Sigmoid colon (tissue), 7 donors: ENCODE data around the gene TSACC. TPM values are rescaled to one million over a fixed set of nuclear protein-coding genes. Genes with fewer than 3 reads are reported as not detected.
"Not testable (repeated sequence)": the region's sequence is repeated elsewhere in the genome, so short reads cannot be mapped to it uniquely, and the experiment has no call there.

ENCODE experiments used
- DNase-seq: peaks from one replicate; pipeline ENCODE4 v3.0.0-alpha.2; 2019
- H3K27ac ChIP-seq, 4 donors: fragments of 200-600 bp; sonication (generic); one replicate each; pipeline ENCODE4 v1.5.1; 2016 to 2019; ENCODE audit warnings: mild to moderate bottlenecking in 1 of 4
- H3K27me3 ChIP-seq, 3 donors: fragments of 200-600 bp; sonication (generic); one replicate each; pipeline ENCODE4 v1.5.1; 2019; ENCODE audit warnings: mild to moderate bottlenecking in 1 of 3
- H3K36me3 ChIP-seq, 4 donors: fragments of 200-600 bp; sonication (generic); one replicate each; pipeline ENCODE4 v1.5.1; 2016 to 2019
- H3K4me1 ChIP-seq, 4 donors: fragments of 200-600 bp; sonication (generic); one replicate each; pipeline ENCODE4 v1.5.1; 2017 to 2019
- H3K4me3 ChIP-seq, 4 donors: fragments of 200-600 bp; sonication (generic); one replicate each; pipeline ENCODE4 v1.5.1; 2017 to 2019; ENCODE audit warnings: mild to moderate bottlenecking in 2 of 4, moderate library complexity in 1 of 4
- H3K9me3 ChIP-seq, 4 donors: fragments of 200-600 bp in 3 of 4; sonication (generic) in 3 of 4; one replicate each; pipeline versions ENCODE4 v1.5.1 to v1.6.1; 2013 to 2019
- CTCF ChIP-seq, 4 experiments: fragments of 450-650 bp in 3 of 4; fragments of 200-600 bp in 1 of 4; IDR thresholded peaks; one replicate each; pipeline ENCODE4 v1.5.1; 2016 to 2019; ENCODE audit warnings: antibody characterized with exemption in 4 of 4, mild to moderate bottlenecking in 3 of 4, moderate library complexity in 2 of 4
- EP300 ChIP-seq, 4 donors: sonication (generic); formaldehyde crosslinking; IDR thresholded peaks; one replicate each; pipeline ENCODE4 v1.6.1; 2017; ENCODE audit warnings: antibody characterized with exemption in 4 of 4
- POLR2A ChIP-seq, 2 donors: fragments of 450-650 bp; IDR thresholded peaks; one replicate each; pipeline ENCODE4 v1.6.1; 2016; ENCODE audit warnings: antibody characterized with exemption in 2 of 2, mild to moderate bottlenecking in 2 of 2, moderate library complexity in 2 of 2
- POLR2AphosphoS5 ChIP-seq, 4 donors: sonication (generic); formaldehyde crosslinking; IDR thresholded peaks; one replicate each; pipeline ENCODE4 v1.6.1; 2017; ENCODE audit warnings: antibody characterized with exemption in 4 of 4
- WGBS, 2 donors: extraction: QIAGEN DNeasy Blood & Tissue Kit; methylation state at CpG; one replicate each; pipeline ENCODE4 v1.1.7; 2013; 5-methylcytosine and 5-hydroxymethylcytosine counted together
- intact Hi-C: fragments of 100-400 bp; cut with DNase I; formaldehyde crosslinking; loops from one replicate; pipeline ENCODE4 v1.15.1; 2023
- polyA plus RNA-seq, 3 donors: library from polyadenylated mRNA; stranded (reverse); fragments of 200-250 nt; gene quantifications; one replicate each; pipeline ENCODE4 v1.2.3, GENCODE V29; 2013
- total RNA-seq, 4 donors: library from RNA; depleted of rRNA; stranded (reverse); fragments of >200 nt; gene quantifications; one replicate each; pipeline ENCODE4 v1.1.0, GENCODE V29; 2016
- donor health status: healthy with polysubstance abuse.
- donor health status: Bipolar disorder and iron deficiency.
- donor health status: healthy.

The TSACC gene
- total and polyA plus RNA-seq, 7 donors: 0.48 to 1.1 TPM; not detected in 5

GRCh38 chr1:156368889-156369684, 30.8 kb downstream of the TSACC start, which contains the start of gene RHBG:
Gene RHBG (plus strand): TSS chr1:156369211. CDS start chr1:156369250, 39 bp downstream.
- no peak within 1 kb of the TSS for H3K27ac ChIP-seq
- 6 to 11% methylated on average over 48 of the region's 48 CpGs for WGBS, 2 donors

DNA sequence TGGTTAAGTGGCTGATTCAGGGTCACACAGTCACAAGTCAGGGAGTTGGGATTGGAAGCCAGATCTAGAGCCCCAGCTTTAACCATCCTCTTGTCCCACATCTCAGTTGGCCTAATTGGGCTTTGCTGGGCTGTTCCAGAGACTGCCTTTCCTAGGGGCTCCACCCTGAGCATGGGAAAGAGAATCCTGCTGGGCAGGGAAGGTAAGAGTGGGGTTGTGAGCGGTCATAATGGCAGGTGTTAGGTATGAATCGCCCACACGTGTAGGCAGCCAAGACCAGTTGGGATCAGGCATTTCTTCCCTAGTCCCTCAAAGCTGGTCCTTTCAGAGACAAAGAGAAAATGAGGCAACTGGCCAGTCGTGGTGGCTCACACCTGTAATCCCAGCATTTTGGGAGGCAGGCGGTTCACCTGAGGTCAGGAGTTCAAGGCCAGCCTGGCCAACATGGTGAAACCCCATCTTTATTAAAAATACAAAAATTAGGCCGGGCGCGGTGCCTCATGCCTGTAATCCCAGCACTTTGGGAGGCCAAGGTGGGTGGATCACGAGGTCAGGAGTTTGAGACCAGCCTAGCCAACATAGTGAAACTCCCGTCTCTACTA, 31.5 kb downstream of the TSACC start:
- H3K9me3 ChIP-seq, intact Hi-C loops, DNase-seq, H3K36me3 ChIP-seq, H3K27ac ChIP-seq: not testable (repeated sequence)
- Histone ChIP-seq H3K4me3 (peak overlapping the region in 1 of 4 donors; percentile 28), H3K4me1 (peaks cover 0 to 10% (median 6%) of the 10 kb centered on the region in 4 donors), H3K27me3 (peaks cover 8 to 66% (median 19%) of the 10 kb centered on the region in 3 donors)
- WGBS, 2 donors: 90 to 95% methylated on average over 10 of the region's 10 CpGs

More at GRCh38 chr1:156368889-156369684, 30.8 kb downstream of the TSACC start, which contains the start of gene RHBG:
- Histone ChIP-seq H3K4me3 (peak within 1 kb of the TSS in 2 of 4 donors; percentile 27 to 28), H3K27me3 (peaks cover 8 to 73% (median 19%) of the 10 kb centered on the region in 3 donors), H3K9me3 (no peaks in the 10 kb centered on the region), H3K4me1 (peaks cover 0 to 10% (median 6%) of the 10 kb centered on the region in 4 donors), H3K36me3 (no peaks in the 10 kb centered on the region)
- TF ChIP-seq CTCF (IDR thresholded peaks at IDR 0.05): no peak
- TF ChIP-seq POLR2A (IDR thresholded peaks at IDR 0.05): no peak
- TF ChIP-seq POLR2AphosphoS5 (IDR thresholded peaks at IDR 0.05): no peak
- TF ChIP-seq EP300 (IDR thresholded peaks at IDR 0.05): no peak
- no peak for DNase-seq
- intact Hi-C loops: no loop called here

DNA sequence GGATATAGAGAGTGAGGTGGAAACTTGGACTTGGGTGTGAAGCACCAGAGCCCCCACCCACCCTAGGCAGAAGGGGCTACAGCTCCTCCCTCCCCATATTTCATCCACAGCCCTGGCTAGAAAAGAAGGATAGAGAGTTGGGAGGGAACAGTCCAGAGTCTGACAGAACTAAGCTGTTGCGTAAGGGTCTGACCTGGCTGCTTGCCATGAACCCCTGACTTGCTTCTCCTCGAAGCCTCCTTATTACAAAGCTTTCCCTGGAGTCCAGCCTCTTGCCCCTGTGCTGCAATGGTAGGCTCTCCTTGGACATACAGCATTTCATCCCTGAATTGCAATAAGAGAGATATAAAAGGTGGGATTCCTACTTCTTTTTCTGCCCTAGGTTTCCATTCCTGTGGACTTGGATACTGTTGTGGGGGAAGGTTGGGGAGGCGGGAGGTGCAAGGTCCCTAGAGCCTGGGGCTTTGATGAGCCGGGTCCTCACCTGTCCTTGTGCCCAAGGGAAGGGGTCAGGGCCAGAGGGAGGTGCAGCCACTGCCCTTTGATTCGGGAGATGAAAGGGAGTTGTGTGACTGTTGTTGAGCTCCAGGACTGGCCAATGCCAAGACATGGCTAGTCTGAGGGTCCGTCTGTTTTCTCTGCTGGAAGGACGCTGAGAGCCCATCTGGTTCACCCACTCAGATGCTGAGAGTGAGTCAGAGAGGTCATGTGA, 33.4 kb downstream of the TSACC start:
- intact Hi-C loops: no loop called here
- DNase-seq: no peak
- Histone ChIP-seq H3K4me3 (no peak overlapping the region), H3K36me3 (no peaks in the 10 kb centered on the region), H3K9me3 (no peaks in the 10 kb centered on the region), H3K27me3 (peaks cover 8 to 48% (median 19%) of the 10 kb centered on the region in 3 donors), H3K4me1 (peaks cover 0 to 10% (median 6%) of the 10 kb centered on the region in 4 donors), H3K27ac (no peak overlapping the region)
- TF ChIP-seq POLR2A (IDR thresholded peaks at IDR 0.05) (no peak), EP300 (IDR thresholded peaks at IDR 0.05) (no peak), CTCF (IDR thresholded peaks at IDR 0.05) (no peak), POLR2AphosphoS5 (IDR thresholded peaks at IDR 0.05) (no peak)
- WGBS, 2 donors: 51 to 64% methylated on average over 7 of the region's 7 CpGs

- DNase-seq: no peak
- TF ChIP-seq POLR2AphosphoS5 (IDR thresholded peaks at IDR 0.05): no peak
- no peak for TF ChIP-seq POLR2A (IDR thresholded peaks at IDR 0.05)
- TF ChIP-seq EP300 (IDR thresholded peaks at IDR 0.05): no peak
- TF ChIP-seq CTCF (IDR thresholded peaks at IDR 0.05): no peak
- Histone ChIP-seq H3K27ac (no peak overlapping the region), H3K36me3 (no peaks in the 10 kb centered on the region), H3K4me1 (peaks cover 0 to 10% (median 6%) of the 10 kb centered on the region in 4 donors), H3K4me3 (no peak overlapping the region), H3K9me3 (no peaks in the 10 kb centered on the region), H3K27me3 (peaks cover 8 to 44% (median 19%) of the 10 kb centered on the region in 3 donors)
- intact Hi-C loops: no loop called here
These were observed 33.9 kb downstream of the TSACC start for GRCh38 chr1:156372265-156372586.

DNA sequence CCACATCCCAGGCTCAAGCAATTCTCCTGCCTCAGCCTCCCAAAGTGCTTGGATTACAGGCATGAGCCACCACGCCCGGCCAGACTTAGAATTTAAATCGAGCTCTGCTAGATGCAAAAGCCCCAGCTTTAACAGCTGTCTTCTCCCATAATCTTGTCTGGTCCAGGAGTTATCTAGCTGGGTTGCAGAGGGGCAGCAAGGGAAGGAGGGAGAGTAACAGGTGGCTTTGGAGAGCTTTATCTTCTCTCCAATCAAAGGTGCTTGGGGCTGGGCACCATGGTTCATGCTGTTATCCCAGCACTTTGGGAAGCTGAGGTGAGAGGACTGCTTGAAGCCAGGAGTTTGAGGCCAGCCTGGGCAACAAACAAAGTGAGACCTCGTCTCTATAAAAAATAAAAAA, 34.5 kb downstream of the TSACC start:
- no peak overlapping the region for H3K27ac ChIP-seq
- WGBS, 2 donors: 60 to 85% methylated on average over 4 of the region's 4 CpGs
- H3K27me3 ChIP-seq: peaks cover 8 to 38% (median 19%) of the 10 kb centered on the region in 3 donors
- TF ChIP-seq POLR2A (IDR thresholded peaks at IDR 0.05): no peak
- peaks cover 0 to 10% (median 6%) of the 10 kb centered on the region in 4 donors for H3K4me1 ChIP-seq
- H3K36me3 ChIP-seq: no peaks in the 10 kb centered on the region
- no peak overlapping the region for H3K4me3 ChIP-seq
- intact Hi-C loops: no loop called here
- DNase-seq: no peak
- H3K9me3 ChIP-seq: no peaks in the 10 kb centered on the region
